Measurements from ENCODE around the gene BHLHE23.

The BHLHE23 gene

DNA sequence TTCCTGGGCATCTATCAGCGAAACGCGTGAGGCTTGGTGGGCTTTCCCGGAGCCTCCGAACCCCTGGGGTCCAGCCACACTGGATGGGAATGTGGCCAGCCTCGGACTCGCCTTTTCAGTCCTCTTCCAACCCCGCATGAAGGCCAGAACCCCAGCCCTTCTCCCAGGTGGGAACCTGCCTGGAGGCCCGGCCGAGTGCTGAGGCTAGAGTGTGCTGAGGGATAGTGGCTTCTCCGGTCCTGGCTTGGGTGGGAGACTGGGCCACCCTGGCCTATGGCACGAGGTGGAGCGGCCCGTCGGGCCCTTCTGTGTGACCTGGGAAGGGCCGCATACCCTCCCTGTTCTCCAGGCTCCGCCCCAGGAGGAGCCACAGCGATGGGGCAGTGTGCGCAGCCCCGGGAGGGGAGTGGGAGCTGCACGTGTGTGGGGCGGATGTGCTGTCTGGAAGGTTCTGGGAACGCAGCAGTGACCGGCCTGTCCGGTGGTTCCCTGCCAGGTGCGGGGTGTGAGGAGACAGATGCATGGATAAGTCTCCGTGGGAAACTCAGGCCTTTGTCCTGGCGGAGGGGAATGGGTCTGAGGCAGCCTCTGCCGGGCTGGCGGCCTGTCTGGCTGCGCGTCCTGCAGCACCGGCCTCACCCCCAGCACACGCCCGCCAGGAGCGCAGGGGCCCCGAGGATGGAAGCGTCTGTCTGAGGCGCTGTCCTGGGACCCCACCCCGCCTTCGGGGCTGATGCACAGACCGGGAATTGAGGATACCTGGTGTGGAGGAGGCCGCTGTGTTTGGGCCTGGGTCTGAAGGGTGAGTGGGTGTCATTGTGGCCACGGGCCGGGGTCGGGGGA lies 1.1 kb upstream of the BHLHE23 start:
- DNase-seq, result no peak

DNA sequence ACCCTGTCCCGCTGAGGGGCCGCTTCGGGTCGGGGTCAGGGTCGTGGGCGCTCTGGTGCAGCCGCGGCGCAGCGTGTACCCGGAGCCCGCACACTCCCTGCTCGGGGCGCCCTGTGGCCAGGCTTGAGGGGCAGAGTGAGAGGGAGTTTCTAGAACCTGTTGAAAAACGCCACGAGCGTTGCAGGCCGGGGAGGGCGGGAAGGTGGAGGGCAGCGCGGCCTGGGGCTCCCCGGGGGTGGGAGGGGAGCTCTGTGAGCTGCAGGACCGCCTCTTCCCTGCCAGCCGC lies 539 bp upstream of the BHLHE23 start:
- DNase-seq, result no peak

DNA sequence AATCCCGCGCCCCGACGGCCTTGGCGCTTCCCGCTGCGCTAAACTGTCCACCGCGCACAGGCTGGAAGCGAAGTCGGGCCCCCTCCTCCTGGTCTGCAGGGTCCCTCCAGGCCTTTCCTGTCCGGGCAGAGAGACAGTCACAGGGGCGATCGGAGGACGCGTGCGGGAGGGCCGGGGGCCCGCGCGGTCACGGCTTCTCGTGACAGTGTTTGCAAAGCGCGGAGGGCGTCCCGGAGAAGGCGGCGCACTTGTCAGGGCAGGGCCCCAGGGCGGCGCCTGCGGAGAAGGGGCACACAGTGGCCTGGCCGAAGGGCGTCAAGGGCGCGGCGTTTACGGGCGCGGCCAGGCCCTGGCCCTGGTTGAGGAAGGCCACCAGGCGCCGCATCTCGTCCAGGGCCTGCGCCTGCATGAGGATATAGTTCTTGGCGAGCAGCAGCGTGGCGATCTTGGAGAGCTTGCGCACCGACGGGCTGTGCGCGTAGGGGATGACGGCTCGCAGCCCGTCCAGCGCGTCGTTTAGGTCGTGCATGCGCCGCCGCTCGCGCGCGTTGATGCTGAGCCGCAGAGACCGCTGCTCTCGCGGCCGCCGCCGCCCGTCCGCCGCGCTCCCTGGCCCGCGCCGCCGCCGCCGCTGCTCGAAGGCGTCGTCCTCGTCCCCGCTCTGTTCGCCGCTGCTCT lies 763 bp downstream of the BHLHE23 start:
- DNase-seq, result no peak

DNA sequence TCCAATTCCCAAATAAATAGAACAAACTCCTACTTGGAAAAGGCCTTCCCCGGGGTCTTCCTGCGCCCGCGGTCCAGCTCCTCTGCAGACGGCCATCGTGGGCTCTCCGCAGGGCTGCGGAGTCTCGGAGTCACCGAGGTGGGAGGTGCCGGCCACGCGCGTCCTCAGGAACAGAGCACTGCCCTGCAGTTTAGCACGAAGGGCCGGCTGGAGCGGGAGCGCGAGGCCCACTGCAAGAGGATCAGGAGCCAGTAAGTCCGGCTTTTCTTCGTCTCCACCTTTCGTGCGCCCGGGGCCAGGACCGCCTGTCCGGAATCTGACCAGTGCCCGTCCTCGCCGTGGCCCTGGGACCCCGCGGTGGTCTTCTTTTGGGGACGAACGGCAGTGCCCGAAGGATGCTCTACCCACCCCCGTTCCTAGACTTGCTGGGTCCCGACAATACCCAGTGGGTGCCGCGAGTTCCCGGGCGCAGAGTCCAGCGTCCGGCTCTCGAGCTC lies 1.4 kb downstream of the BHLHE23 start:
- DNase-seq, result no peak

DNA sequence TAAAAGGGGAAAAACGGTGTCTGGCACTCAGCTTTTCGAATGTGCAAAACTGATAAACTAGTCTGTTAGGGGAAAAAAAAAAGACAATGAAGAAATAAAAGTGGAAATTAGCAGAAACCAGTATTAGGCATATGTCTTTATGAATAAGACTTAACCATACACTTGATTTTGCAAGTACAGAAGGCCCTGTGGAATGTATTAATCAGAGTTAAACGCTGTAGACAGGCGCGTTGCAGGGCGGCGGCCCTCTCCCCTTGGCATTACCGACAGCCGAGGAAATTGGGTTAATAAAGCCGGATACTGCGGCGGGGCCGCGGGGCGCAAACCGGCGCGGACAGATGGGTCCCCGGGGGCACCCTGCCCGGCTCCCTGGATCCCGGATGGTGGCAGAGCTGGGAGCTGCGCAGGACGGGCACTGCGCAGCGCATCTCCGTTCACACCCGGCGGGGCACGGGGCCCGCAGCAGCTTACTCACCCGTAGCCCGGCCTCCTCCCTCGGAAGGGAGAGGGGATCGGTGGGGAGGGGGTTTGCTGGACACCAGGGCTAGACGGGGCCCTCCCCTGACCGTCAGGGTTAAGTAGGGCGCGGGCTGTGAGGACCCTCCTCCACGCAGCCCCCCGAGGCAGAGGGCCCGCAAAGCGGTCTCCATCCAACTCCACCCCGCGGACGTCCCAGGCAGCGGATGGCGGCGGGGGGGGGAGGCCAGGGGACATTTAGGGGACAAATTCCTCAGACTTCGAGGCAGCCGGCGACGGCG lies 2.0 kb downstream of the BHLHE23 start:
- DNase-seq, result no peak

DNA sequence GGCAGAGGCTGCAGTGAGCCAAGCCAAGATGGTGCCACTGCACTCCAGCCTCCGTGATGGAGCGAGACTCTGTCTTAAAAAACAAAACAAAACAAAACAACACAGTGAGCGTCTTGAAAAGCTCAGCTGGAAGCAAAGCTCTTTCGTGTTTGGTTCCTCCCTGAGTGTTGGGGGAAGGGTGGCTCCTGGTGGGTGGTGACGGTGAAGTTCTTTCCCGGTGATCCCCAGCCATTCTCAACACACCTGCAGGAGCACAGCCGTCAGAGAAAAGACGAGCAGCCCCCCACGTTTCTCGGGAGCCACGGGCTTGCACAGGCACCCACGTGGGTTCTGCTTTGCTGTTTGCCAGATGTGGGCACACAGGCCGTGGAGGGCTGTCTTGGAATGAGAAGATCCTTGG lies 3.2 kb downstream of the BHLHE23 start:
- DNase-seq, result no peak

DNA sequence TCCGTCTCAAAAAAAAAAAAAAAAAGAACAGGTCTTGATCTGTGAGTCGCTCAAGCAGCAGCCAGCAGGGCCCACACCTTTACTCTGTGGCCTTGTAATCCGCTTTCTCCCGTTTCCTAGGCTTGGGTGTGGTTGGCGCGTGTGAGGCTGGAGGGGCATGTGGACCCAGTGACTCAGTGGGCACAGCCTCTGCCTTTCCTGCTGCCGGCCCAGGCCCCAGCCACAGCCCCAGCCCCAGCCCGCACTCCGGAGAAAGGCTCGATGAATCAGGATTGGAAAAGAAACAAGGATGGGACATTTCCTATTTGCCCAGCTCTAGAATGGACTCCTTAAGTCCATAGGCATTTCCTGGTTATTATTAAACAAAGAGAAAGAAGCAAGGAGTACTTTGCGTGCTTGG lies 4.3 kb downstream of the BHLHE23 start:
- no peak for DNase-seq

DNA sequence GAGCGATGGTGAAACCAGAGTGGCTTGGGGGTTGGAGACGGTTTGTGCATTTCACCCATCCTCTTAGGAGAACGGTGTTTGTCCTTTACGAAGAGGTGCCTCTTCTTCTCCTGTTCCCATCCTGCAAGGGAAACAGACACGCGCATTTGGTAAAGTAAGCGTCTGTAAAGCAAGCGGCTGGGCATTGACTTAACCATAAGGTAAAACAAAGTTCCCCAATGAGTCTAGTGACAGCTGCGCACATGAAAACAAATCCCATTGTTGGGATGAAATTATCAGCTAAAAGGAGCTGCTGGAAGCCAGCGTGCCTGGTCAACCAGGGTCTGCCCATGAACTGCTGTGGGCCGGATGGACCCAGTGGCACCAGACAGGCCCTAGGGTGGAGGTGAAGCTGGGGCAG lies 5.8 kb downstream of the BHLHE23 start:
- DNase-seq, result no peak

DNA sequence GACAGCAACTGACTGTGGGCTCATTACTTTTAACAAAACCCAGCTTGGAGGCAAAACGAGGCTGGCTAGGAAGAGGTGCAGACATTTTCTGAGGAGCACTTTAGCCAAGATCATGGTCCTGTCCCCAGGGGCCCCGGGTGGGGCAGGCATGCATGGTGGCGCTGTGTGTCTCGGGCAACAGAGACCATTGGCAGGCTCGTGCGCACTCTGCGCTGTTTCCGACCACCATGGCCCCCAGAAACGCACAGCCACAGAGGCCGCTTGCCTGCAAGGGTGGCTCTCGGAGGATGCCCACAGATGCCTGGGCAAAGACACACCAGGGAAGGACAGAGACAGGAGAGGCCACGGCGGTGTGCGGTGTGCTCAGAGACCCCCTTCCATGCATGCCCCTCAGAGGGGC lies 6.7 kb downstream of the BHLHE23 start:
- no peak for DNase-seq

DNA sequence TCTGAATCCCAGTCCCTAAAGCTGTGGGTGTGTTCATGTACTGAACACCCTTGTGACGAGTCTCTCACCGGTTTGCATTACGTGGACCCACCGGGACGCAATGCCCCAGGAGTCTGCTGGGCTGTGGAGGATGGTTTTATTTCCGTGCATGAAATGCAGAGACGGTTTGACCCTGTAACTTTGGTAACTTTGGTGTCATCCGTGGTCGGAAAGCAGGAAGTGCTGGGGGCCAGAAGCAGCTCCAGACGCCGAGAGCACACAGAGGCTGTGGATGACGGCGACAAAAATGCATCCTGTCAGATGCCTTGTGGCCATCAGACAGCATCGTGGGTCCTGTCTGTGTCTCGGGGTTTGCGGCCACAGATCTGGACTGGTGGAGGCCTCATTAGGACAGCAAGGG lies 7.2 kb downstream of the BHLHE23 start:
- no peak for DNase-seq

DNA sequence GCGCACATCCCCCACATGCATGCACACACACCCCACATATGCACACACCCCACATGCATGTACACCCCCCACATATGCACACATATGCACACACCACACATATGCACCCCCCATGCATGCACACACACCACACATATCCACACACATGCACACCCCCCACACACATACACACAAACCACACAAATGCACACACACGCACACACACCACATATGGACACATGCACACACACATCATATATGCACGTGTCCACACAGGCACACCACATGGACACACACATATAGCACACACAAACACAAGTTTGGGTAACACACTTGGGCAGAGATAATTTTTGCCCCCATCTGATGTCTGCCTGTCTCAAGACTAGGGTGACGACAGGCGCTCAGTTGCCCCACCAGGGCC lies 8.3 kb downstream of the BHLHE23 start:
- DNase-seq, result no peak

DNA sequence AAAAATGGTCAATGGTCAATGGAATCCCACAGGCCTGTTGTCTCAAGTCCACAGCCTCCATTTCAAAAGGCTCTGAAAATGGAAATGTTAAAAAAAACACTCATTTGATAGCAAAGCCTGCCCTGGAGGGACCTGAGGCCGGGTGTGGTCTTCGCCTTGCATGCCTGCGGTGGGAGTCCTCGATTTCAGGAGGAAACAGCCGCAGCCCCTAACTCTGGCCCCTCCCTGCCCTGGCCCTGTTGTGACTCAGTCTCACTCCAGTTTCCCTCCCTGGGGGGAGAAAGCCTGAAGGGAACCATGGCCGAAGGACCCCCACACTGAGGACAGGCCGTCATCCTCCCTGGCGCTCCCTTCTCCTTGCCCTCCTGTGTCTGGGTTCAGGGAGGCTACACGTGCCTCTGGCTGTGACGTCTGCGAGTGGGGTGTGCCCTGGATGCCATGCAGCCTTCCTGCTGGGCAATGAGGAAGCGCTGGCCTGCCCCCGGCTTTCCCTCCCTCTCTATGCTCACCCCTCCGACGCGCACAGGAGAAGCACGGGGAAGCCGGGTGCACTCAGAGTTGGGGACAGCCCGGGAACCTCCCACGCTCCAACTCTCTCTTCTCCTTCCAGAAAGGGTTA lies 9.2 kb downstream of the BHLHE23 start:
- DNase-seq, result no peak

DNA sequence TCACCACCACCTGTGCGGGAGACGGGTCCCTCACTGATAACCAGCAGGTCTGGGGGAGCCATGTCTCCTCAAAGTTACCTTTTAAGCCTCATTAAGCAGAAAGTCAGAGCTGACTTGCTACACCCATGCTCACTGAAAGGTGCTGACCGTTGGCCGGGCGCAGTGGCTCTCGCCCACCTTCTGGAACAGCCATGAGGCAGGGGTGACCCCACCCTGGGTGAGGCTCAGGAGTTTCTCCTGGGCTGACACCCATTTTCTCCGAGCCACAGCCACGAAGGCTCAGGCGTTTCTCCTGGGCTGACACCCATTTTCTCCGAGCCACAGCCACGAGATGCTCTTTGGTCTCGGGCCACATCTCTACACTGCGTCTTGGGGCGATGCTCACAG lies 10.2 kb downstream of the BHLHE23 start:
- DNase-seq, result no peak

DNA sequence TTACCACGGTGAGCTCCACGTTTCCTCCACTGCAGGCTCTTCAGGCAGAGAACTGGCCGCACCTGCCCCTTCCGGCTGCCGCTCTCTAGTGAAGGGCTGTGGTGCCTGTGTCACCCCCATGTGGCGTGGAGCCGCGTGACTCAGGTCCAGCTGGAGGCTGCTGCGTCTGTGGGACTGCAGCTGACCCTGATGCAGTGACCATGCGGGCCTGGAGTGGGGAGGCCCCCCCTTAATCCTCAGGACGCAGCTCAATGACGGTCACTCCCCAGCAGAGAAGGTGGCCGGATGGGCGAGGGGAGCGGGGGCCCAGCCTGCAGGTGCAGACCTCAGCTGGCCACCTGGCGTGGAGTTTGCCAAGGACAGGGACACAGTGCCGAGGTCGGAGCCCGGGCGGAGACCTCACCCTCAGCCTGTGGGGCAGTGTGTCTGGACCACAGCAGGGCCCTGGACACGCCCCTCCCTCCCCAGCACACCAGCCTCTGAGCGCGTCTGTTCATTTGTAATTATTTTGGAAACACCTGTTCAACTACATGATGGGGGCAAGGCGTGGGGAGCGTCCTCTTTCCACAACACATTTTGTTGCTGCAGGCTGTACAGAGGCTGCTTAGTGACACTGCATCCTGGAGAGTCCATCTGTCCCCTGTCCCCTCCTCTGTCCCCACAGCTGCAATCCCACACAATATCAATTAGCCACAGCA lies 10.7 kb downstream of the BHLHE23 start:
- no peak for DNase-seq

DNA sequence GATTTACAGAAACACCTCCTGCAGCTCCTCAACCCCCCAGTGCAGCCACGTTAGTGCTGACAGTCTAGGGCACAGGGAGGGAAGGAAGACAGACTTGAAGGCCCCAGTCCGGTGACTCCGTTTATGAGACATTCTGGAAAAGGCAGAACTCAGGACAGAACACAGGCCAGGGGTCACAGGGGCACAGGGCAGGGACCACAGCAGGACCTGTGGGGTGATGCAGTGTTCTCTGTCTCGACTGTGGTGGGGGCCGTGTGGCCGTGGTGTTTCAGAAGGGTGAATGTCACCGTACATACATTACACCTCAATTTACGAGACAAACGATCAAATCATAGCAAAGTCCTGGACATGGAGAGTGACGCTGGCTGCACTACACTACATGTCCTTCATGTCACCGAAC lies 11.3 kb downstream of the BHLHE23 start:
- DNase-seq, result no peak

DNA sequence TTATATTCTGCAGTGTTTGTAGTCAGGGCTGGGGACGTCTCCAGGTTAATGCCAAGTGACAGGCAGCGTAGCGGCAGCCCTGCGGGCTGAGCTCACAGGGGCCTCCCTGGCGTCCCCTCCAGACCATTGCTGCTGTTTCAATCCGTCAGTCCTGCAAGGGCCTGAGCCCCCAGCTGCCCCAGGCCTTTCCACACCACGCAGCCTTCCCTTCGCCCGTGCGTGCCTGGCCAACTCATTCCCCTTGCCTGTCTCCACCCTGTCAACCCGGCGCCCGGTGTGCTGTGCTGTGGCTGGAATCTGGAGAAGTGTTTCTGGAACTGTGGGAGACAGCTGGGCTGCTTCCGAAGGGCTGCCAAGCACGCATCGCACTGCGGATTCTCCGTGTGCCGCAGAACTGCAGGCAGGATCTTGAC lies 11.9 kb downstream of the BHLHE23 start:
- no peak for DNase-seq

DNA sequence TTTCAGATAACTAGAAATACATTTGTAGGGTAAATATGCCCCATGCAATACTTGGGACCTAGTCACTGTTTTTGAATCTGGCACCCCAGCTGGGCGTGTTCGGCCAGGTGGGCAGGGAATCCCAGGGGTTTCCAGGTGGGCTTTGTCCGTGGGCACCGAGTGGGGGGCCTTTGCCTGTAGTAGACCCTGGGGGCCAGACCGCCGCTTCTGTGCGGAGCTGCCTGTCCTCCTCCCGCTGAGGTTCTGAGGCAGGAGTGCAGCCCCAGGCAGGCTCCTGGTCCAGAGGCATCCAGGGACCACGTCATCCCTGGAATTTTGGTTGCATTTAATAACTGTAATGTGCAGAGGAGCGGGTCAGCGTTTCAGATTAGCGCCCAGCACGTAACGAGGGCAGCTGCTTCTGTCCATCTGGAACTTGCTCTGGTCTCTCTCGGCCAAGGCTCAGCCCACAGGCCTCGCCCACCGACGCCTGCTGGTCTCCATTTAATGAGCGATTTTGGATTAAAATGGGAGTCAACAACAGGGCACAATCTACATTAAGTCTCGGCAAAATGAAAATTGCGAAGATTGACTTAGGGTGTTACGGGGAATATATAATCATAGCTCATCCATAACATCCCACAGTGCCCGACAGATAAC lies 12.8 kb downstream of the BHLHE23 start:
- no peak for DNase-seq

DNA sequence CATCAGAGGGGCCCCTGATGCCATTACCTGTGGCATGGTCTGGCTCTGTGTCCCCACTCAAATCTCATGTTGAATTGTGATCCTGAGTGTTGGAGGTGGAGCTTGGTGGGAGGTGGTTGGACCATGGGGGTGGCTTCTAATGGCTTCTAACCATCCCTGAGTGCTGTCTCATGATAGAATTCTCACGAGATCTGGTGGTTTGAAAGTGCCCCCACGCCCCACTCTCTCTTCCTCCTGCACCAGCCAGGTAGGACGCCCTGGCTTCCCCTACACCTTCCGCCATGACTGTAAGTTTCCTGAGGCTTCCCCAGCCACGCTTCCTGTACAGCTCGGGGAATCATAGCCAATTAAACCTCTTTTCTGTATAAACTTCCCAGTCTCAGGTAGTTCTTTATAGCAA lies 14.9 kb downstream of the BHLHE23 start:
- no peak for DNase-seq

DNA sequence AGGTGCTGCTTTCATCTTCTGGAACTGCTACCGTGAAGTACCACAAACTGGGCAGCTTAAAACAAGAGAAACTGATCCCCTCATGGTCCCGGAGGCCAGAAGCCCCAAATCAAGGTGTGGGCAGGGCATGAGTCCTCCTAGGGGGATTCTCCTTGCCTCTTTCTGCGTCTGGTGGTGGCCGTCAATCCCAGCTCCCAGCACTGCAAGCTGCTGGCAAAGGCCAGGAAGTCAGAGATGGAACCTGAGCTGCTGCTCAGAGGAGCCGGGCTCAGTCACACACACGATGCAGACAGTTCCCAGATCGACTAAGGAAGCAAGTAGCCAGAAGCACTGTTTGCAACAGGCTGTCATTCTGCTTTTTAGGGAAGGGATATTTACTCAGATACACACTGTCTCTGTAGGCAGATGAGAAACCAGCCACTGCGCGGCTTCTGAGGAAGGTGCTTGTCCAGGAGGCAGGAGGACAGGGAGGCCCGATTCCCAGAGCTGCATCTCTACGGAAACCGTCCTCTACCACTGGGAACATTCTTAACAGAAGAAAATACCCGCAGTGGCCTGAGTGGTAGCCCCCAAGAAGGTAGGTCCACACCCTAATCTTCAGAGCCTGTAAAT lies 15.5 kb downstream of the BHLHE23 start:
- no peak for DNase-seq

DNA sequence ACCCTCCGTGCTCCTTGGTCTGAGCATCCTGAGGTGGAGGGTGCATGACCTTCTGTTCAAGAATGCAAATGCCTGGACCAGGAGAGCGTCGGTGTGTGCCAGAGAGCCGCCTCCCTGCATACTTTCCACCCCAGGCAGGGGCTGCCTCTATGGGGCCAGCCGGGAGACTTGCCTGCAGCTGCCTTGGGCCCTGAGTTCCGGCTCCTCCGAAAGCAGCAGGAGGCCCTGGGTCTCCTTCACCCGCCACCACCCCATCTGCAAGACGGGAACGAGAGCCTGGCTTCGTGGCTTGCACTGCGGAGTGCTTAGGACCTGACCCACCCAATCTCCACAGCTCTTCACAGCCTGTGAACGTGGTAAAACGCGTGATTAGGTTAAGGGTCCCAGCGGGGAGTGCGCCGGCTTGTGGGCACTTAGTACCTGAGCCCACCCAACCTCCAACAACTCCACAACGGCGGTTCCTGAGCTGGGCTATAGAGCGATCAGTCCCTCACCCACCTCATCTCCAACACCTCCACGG lies 16.4 kb downstream of the BHLHE23 start:
- no peak for DNase-seq

DNA sequence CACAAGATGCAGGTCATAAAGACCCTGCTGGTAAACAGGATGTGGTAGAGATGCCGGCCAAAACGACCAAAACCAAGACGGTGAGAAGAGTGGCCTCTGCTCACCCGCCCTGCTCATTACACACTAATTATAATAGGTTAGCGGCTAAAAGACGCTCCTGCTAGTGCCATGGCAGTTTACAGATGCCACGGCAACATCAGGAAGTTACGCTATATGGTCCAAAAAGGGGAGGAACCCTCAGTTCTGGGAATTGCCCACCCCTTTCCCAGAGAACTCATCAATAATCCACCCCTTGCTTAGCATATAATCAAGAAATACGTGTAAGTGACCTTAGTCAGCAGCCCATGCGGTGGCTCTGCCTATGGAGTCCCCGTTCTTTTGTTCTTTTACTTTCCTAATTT lies 17.6 kb downstream of the BHLHE23 start:
- no peak for DNase-seq

DNA sequence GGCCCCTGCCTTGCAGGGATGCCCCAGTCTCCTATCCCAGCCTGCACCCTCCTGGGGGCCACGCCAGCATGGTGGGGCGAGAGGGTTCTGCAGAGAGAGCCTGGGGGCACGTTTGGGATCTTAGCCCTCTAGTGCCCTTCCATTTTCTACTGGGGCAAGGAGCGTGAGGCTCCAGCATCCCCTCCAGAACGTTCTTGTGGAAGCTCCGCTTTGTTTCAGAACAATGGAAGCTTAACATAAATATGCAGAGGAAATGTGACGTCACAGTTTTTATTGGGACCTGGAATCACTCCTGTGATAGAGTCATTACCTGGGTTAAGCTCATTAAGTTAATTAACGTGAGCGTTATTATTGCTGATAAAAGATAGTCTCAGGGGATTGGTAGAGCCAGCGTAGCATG lies 19.6 kb downstream of the BHLHE23 start:
- no peak for DNase-seq
